Measurements from ENCODE around the gene SVIL.

GRCh38 chr10:29542723-29543122 lies 92.0 kb downstream of the SVIL start:
- TF ChIP-seq POLR2A (IDR thresholded peaks at IDR 0.05) = no peak
- TF ChIP-seq, protein P1, sequence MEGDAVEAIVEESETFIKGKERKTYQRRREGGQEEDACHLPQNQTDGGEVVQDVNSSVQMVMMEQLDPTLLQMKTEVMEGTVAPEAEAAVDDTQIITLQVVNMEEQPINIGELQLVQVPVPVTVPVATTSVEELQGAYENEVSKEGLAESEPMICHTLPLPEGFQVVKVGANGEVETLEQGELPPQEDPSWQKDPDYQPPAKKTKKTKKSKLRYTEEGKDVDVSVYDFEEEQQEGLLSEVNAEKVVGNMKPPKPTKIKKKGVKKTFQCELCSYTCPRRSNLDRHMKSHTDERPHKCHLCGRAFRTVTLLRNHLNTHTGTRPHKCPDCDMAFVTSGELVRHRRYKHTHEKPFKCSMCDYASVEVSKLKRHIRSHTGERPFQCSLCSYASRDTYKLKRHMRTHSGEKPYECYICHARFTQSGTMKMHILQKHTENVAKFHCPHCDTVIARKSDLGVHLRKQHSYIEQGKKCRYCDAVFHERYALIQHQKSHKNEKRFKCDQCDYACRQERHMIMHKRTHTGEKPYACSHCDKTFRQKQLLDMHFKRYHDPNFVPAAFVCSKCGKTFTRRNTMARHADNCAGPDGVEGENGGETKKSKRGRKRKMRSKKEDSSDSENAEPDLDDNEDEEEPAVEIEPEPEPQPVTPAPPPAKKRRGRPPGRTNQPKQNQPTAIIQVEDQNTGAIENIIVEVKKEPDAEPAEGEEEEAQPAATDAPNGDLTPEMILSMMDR (IDR thresholded peaks at IDR 0.05 in 4 of 5, conservative IDR thresholded peaks at IDR 0.05 in 1 of 5) = no peak
